RWPE2 (cell line): ENCODE data around the gene IL27RA.

ENCODE experiments used
- ATAC-seq: fragments of 200-7000 bp; cut with Tn5 transposase; 3 replicates; pipeline ENCODE4 v1.9.1; 2021; ENCODE audit warnings: low read depth
- DNase-seq: peaks from one replicate; pipeline ENCODE4 v3.0.0-alpha.2; 2020; ENCODE audit warnings: low spot score
- H3K27ac ChIP-seq: fragments of 450-650 bp; 2 replicates; pipeline ENCODE4 v1.5.1; 2017; ENCODE audit warnings: mild to moderate bottlenecking; ENCODE audit not compliant: poor library complexity, severe bottlenecking
- H3K27me3 ChIP-seq: fragments of 250-450 bp; sonication (Bioruptor Pico); 2 replicates; pipeline ENCODE4 v1.5.1; 2021; ENCODE audit warnings: mild to moderate bottlenecking, moderate library complexity; ENCODE audit not compliant: insufficient read depth, poor library complexity, severe bottlenecking
- H3K36me3 ChIP-seq: fragments of 250-450 bp; sonication (Bioruptor Pico); 2 replicates; pipeline ENCODE4 v1.5.1; 2020; ENCODE audit warnings: low read depth, mild to moderate bottlenecking, moderate library complexity
- H3K4me1 ChIP-seq: fragments of 250-450 bp; sonication (Bioruptor Pico); 2 replicates; pipeline ENCODE4 v1.5.1; 2021; ENCODE audit warnings: mild to moderate bottlenecking, moderate library complexity; ENCODE audit not compliant: insufficient read depth, poor library complexity, severe bottlenecking
- H3K4me3 ChIP-seq: fragments of 250-450 bp; sonication (Bioruptor Pico); 2 replicates; pipeline ENCODE4 v1.5.1; 2021; ENCODE audit warnings: mild to moderate bottlenecking, moderate library complexity; ENCODE audit not compliant: severe bottlenecking
- H3K9me3 ChIP-seq: fragments of 250-450 bp; sonication (Bioruptor Pico); 2 replicates; pipeline ENCODE4 v1.5.1; 2021; ENCODE audit warnings: mild to moderate bottlenecking, moderate library complexity; ENCODE audit not compliant: severe bottlenecking
- CTCF ChIP-seq: fragments of 450-650 bp; IDR thresholded peaks from one replicate; pipeline ENCODE4 v1.5.1; 2017; ENCODE audit warnings: mild to moderate bottlenecking, moderate library complexity; ENCODE audit not compliant: poor library complexity, severe bottlenecking

IL27RA gene

GRCh38 chr19:13995878-13996765 is 35.4 kb upstream of the IL27RA start:
- H3K27me3 ChIP-seq, result no peaks in the 10 kb centered on the region
- H3K36me3 ChIP-seq, result peaks cover 22% of the 10 kb centered on the region
- no peak for TF ChIP-seq CTCF
- DNase-seq (no peak), ATAC-seq (no peak)
- H3K9me3 ChIP-seq, result peaks cover 6% of the 10 kb centered on the region
- no peaks in the 10 kb centered on the region for H3K4me1 ChIP-seq
- H3K4me3 ChIP-seq, result no peak overlapping the region
- H3K27ac ChIP-seq, result no peak overlapping the region

DNA sequence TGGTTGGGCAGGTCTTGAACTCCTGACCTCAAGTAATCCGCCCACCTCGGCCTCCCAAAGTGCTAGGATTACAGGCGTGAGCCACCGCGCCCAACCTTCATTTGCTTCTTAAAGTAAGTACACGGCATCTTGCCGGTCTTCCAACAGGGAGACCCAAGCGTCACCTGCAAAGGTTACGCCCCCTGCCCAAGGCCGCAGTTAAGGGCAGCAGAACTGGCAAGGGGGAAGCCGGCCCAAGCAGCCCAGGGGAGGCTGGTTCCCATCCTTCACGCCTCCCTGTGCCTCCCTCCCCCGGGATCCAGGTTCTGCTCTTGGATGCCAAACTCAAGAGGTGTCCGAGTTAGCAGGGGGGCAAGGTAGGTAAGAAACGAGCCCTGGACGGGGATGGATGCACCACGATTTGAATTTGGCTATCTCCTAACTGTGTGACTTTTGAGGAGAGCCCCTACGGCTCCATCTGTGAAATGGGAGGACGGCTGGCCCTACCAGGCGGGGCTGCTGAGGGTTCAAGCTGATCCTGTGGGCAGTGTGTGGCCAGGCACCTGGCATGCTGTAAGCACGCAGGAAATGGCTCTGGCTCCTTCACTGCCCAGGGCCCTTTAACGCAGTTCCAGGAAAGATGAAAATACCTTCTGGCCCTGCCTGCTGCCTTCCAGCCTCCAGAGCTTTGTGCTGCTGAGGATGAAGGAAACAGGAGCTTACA is 34.5 kb upstream of the IL27RA start:
- H3K4me1 ChIP-seq, result no peaks in the 10 kb centered on the region
- H3K36me3 ChIP-seq, result peaks cover 22% of the 10 kb centered on the region
- ATAC-seq (no peak), DNase-seq (no peak)
- TF ChIP-seq CTCF, result no peak
- H3K4me3 ChIP-seq, result no peak overlapping the region
- peaks cover 6% of the 10 kb centered on the region for H3K9me3 ChIP-seq
- no peak overlapping the region for H3K27ac ChIP-seq
- H3K27me3 ChIP-seq, result no peaks in the 10 kb centered on the region

- no peak overlapping the region for H3K4me3 ChIP-seq
- H3K36me3 ChIP-seq, result peaks cover 21% of the 10 kb centered on the region
- no peak overlapping the region for H3K27ac ChIP-seq
- no peak for TF ChIP-seq CTCF
- ATAC-seq (no peak), DNase-seq (no peak)
- H3K4me1 ChIP-seq, result no peaks in the 10 kb centered on the region
- no peaks in the 10 kb centered on the region for H3K27me3 ChIP-seq
- H3K9me3 ChIP-seq, result peaks cover 6% of the 10 kb centered on the region
Measured at GRCh38 chr19:13997631-13997962, 34.0 kb upstream of the IL27RA start.

DNA sequence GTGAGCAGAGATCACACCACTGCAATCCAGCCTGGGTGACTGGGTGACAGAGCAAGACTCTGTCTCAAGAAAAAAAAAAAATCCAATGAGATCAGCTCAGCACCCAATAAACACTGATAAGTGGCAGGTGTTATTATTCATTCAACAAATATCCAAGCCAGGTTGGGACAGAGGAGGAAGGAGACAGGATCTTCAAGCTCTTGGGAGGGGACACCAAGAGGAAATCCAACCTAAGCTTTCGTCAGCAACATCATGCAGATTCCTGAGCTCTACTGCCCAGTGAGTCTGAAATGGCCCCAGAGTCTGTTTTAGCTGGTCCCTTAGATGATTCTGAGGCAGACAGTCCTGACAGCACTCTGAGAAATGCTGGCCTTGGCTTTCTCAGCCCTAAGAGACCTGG is 33.1 kb upstream of the IL27RA start:
- Histone ChIP-seq H3K27ac (no peak overlapping the region), H3K4me3 (no peak overlapping the region), H3K9me3 (peaks cover 6% of the 10 kb centered on the region), H3K27me3 (no peaks in the 10 kb centered on the region), H3K36me3 (peaks cover 14% of the 10 kb centered on the region), H3K4me1 (no peaks in the 10 kb centered on the region)
- no peak for ATAC-seq
- no peak for DNase-seq
- no peak for TF ChIP-seq CTCF

DNA sequence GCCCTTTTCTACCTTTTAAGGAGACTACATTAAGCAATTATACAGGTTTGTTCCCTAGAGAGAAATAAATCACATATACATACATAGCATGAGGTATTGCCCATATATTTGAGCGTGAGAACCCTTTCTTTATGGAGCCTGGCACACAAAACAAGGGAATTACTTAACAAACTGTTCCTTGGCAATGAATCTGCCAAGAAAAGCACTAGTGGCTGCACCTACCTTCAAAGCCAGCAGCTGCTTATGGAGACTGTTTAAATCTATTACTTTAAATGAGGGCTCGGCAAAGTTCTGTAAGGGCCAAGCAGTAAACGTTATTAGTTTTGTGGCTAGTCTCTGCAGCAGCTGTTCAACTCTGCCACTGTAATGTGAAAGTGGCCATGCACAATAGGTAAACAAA is 32.5 kb upstream of the IL27RA start:
- no peak for ATAC-seq
- Histone ChIP-seq H3K9me3 (peaks cover 6% of the 10 kb centered on the region), H3K36me3 (peaks cover 14% of the 10 kb centered on the region), H3K4me1 (no peaks in the 10 kb centered on the region), H3K27me3 (no peaks in the 10 kb centered on the region), H3K4me3 (no peak overlapping the region), H3K27ac (no peak overlapping the region)
- no peak for TF ChIP-seq CTCF
- DNase-seq, result no peak
